ENCODE results near the gene USP28.

- TF ChIP-seq, protein P1, sequence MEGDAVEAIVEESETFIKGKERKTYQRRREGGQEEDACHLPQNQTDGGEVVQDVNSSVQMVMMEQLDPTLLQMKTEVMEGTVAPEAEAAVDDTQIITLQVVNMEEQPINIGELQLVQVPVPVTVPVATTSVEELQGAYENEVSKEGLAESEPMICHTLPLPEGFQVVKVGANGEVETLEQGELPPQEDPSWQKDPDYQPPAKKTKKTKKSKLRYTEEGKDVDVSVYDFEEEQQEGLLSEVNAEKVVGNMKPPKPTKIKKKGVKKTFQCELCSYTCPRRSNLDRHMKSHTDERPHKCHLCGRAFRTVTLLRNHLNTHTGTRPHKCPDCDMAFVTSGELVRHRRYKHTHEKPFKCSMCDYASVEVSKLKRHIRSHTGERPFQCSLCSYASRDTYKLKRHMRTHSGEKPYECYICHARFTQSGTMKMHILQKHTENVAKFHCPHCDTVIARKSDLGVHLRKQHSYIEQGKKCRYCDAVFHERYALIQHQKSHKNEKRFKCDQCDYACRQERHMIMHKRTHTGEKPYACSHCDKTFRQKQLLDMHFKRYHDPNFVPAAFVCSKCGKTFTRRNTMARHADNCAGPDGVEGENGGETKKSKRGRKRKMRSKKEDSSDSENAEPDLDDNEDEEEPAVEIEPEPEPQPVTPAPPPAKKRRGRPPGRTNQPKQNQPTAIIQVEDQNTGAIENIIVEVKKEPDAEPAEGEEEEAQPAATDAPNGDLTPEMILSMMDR (conservative IDR thresholded peaks at IDR 0.05 in 1 of 2, IDR thresholded peaks at IDR 0.05 in 1 of 2; ENCODE audit: low read depth in 1 of 2, low read length in 2 of 2) = no peak
- no peak for TF ChIP-seq EZH2 (IDR thresholded peaks at IDR 0.05; ENCODE audit: low read length, missing control alignments)
Measured at GRCh38 chr11:113838005-113838404, 37.4 kb downstream of the USP28 start.
